Loucy (cell line): Measurements from ENCODE around the gene TENT4A.

ENCODE experiments used
- EZH2phosphoT487 ChIP-seq: fragments of 200-600 bp; IDR thresholded peaks from 2 replicates; pipeline ENCODE4 v1.6.1; 2018; ENCODE audit warnings: antibody characterized with exemption, mild to moderate bottlenecking, moderate library complexity, borderline replicate concordance
- TF ChIP-seq, protein P1 (sequence below): fragments of 200-600 bp; sonication (generic); conservative IDR thresholded peaks from 2 replicates; pipeline ENCODE4 v1.5.1; 2014; ENCODE audit warnings: mild to moderate bottlenecking, antibody characterized with exemption, low read length

DNA sequence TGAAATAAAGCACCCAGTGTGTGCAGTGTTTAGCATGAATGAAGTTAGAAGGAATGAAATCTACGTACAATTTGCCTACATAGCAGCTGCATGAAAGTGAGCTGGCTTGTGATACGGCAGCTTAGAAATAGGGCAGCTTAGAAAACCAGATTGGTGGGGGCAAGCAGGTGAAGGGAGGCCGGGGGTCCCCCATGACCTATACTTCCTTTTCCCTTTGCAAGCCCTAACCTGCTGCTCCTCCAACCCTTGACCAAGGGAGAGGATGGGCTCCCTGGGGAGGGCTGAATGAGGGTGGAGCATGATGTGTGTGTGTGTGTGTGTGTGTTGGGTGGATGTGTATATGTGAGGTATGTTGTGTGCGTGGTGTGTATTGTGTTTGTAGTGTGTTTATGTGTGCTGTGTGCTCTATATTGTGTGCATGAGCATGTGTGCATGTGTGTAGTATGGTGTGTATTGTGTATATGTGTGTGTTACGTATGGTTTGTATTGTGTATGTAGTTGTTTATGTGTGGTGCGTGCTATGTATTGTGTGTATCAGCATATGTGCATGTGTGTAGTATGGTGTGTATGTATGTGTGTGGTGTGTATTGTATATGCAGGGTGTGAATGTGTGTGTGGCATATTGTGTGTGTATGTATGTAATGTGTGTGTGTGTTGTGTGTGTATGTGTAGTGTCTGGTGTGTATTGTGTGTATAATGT is 72.1 kb downstream of the TENT4A start:
- TF ChIP-seq, protein P1, sequence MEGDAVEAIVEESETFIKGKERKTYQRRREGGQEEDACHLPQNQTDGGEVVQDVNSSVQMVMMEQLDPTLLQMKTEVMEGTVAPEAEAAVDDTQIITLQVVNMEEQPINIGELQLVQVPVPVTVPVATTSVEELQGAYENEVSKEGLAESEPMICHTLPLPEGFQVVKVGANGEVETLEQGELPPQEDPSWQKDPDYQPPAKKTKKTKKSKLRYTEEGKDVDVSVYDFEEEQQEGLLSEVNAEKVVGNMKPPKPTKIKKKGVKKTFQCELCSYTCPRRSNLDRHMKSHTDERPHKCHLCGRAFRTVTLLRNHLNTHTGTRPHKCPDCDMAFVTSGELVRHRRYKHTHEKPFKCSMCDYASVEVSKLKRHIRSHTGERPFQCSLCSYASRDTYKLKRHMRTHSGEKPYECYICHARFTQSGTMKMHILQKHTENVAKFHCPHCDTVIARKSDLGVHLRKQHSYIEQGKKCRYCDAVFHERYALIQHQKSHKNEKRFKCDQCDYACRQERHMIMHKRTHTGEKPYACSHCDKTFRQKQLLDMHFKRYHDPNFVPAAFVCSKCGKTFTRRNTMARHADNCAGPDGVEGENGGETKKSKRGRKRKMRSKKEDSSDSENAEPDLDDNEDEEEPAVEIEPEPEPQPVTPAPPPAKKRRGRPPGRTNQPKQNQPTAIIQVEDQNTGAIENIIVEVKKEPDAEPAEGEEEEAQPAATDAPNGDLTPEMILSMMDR, result no peak
- no peak for TF ChIP-seq EZH2phosphoT487
